ENCODE data around the gene SMIM12.
"Not testable (repeated sequence)": the region's sequence is repeated elsewhere in the genome, so short reads cannot be mapped to it uniquely, and the experiment has no call there.

- TF ChIP-seq POLR2A (IDR thresholded peaks at IDR 0.05; ENCODE audit: low read length); GATA1 (IDR thresholded peaks at IDR 0.05; ENCODE audit: low read depth, low read length): not testable (repeated sequence)
Observed at GRCh38 chr1:34810781-34811180, 48.8 kb downstream of the SMIM12 start.

Measured in erythroblast (primary cell).